SK-N-SH treated with all-trans-retinoic acid at 6 μM for 48 hours (cell line): ENCODE measurements around the gene KCNIP1.

Experiments used
- ATAC-seq: fragments of 200-7000 bp; cut with Tn5 transposase; 3 replicates; pipeline ENCODE4 v1.9.1; 2020; ENCODE audit warnings: mild to moderate bottlenecking, moderate library complexity
- ARNTL ChIP-seq: fragments of 450-650 bp; formaldehyde crosslinking; IDR thresholded peaks from 2 replicates; pipeline ENCODE4 v1.5.0; 2020; ENCODE audit warnings: low read depth, mild to moderate bottlenecking, moderate library complexity, borderline replicate concordance
- BACH2 ChIP-seq: fragments of 250-450 bp; sonication (Bioruptor Pico); IDR thresholded peaks from 2 replicates; pipeline ENCODE4 v1.9.0; 2021; ENCODE audit warnings: mild to moderate bottlenecking, borderline replicate concordance
- CSDC2 ChIP-seq: fragments of 250-450 bp; sonication (Bioruptor Pico); IDR thresholded peaks from 2 replicates; pipeline ENCODE4 v1.5.0; 2020; ENCODE audit warnings: mild to moderate bottlenecking, moderate library complexity
- GLIS3 ChIP-seq: fragments of 250-450 bp; sonication (Bioruptor Pico); IDR thresholded peaks from 2 replicates; pipeline ENCODE4 v1.5.0; 2020; ENCODE audit warnings: mild to moderate bottlenecking, moderate library complexity
- ISL1 ChIP-seq: fragments of 250-450 bp; sonication (Bioruptor Pico); IDR thresholded peaks from 2 replicates; pipeline ENCODE4 v2.1.2; 2022; ENCODE audit warnings: mild to moderate bottlenecking, moderate library complexity
- OSR1 ChIP-seq: fragments of 250-450 bp; sonication (Bioruptor Pico); IDR thresholded peaks from 2 replicates; pipeline ENCODE4 v1.8.0; 2022; ENCODE audit warnings: moderate library complexity, mild to moderate bottlenecking, inconsistent platforms
- PATZ1 ChIP-seq: fragments of 250-450 bp; sonication (Bioruptor Pico); IDR thresholded peaks from 2 replicates; pipeline ENCODE4 v1.8.0; 2020; ENCODE audit warnings: mild to moderate bottlenecking, moderate library complexity, borderline replicate concordance
- POU6F1 ChIP-seq: fragments of 250-450 bp; sonication (Bioruptor Pico); IDR thresholded peaks from 2 replicates; pipeline ENCODE4 v1.8.0; 2021; ENCODE audit warnings: low read depth, mild to moderate bottlenecking, moderate library complexity, borderline replicate concordance
- PPARA ChIP-seq: fragments of 250-450 bp; sonication (Bioruptor Pico); IDR thresholded peaks from 2 replicates; pipeline ENCODE4 v1.5.0; 2020; ENCODE audit warnings: mild to moderate bottlenecking, borderline replicate concordance
- SNAI2 ChIP-seq: fragments of 250-450 bp; sonication (Bioruptor Pico); IDR thresholded peaks from 2 replicates; pipeline ENCODE4 v1.5.0; 2020; ENCODE audit warnings: mild to moderate bottlenecking, moderate library complexity
- TCF4 ChIP-seq: fragments of 250-450 bp; sonication (Bioruptor Pico); IDR thresholded peaks from 2 replicates; pipeline ENCODE4 v1.8.0; 2021; ENCODE audit warnings: mild to moderate bottlenecking, moderate library complexity, borderline replicate concordance
- TOX ChIP-seq: fragments of 250-450 bp; sonication (Bioruptor Pico); IDR thresholded peaks from 2 replicates; pipeline ENCODE4 v1.8.0; 2021; ENCODE audit warnings: mild to moderate bottlenecking, moderate library complexity, borderline replicate concordance
- TSHZ2 ChIP-seq: fragments of 250-450 bp; sonication (Bioruptor Pico); IDR thresholded peaks from 2 replicates; pipeline ENCODE4 v1.5.0; 2020; ENCODE audit warnings: mild to moderate bottlenecking, moderate library complexity
- ZC3H10 ChIP-seq: fragments of 250-450 bp; sonication (Bioruptor Pico); IDR thresholded peaks from 2 replicates; pipeline ENCODE4 v1.5.1; 2021; ENCODE audit warnings: mild to moderate bottlenecking, moderate library complexity
- ZFP3 ChIP-seq: fragments of 250-450 bp; sonication (Bioruptor Pico); IDR thresholded peaks from 2 replicates; pipeline ENCODE4 v1.5.0; 2020; ENCODE audit warnings: mild to moderate bottlenecking, moderate library complexity
- ZNF565 ChIP-seq: fragments of 450-650 bp; formaldehyde crosslinking; conservative IDR thresholded peaks from 2 replicates; pipeline ENCODE4 v1.5.0; 2020; ENCODE audit warnings: low read depth, mild to moderate bottlenecking, moderate library complexity
- ZNF8 ChIP-seq: fragments of 450-650 bp; formaldehyde crosslinking; IDR thresholded peaks from 2 replicates; pipeline ENCODE4 v1.5.0; 2020; ENCODE audit warnings: mild to moderate bottlenecking, moderate library complexity
- TF ChIP-seq, protein P1 (sequence below): fragments of 250-450 bp; sonication (Bioruptor Pico); IDR thresholded peaks from 2 replicates; pipeline ENCODE4 v1.5.1; 2020; ENCODE audit warnings: low read depth, mild to moderate bottlenecking, moderate library complexity
- TF ChIP-seq, protein P2 (sequence below): fragments of 250-450 bp; sonication (Bioruptor Pico); IDR thresholded peaks from 2 replicates; pipeline ENCODE4 v1.5.1; 2021; ENCODE audit warnings: mild to moderate bottlenecking, moderate library complexity

The KCNIP1 gene

GRCh38 chr5:170704417-170705192 lies 200.8 kb downstream of the KCNIP1 start:
- no peak for ATAC-seq
- TF ChIP-seq ISL1 (CRISPR knock-in tag) = no peak
- no peak for TF ChIP-seq POU6F1 (CRISPR knock-in tag)
- TF ChIP-seq PATZ1 (CRISPR knock-in tag) = no peak
- no peak for TF ChIP-seq CSDC2 (CRISPR knock-in tag)
- TF ChIP-seq, protein P1, sequence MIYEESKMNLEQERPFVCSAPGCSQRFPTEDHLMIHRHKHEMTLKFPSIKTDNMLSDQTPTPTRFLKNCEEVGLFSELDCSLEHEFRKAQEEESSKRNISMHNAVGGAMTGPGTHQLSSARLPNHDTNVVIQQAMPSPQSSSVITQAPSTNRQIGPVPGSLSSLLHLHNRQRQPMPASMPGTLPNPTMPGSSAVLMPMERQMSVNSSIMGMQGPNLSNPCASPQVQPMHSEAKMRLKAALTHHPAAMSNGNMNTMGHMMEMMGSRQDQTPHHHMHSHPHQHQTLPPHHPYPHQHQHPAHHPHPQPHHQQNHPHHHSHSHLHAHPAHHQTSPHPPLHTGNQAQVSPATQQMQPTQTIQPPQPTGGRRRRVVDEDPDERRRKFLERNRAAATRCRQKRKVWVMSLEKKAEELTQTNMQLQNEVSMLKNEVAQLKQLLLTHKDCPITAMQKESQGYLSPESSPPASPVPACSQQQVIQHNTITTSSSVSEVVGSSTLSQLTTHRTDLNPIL (CRISPR knock-in tag) = no peak
- TF ChIP-seq ZFP3 = no peak
- TF ChIP-seq TOX = no peak
- TF ChIP-seq PPARA (CRISPR knock-in tag) = no peak
- TF ChIP-seq TCF4 = no peak
- TF ChIP-seq BACH2 (CRISPR knock-in tag) = no peak

DNA sequence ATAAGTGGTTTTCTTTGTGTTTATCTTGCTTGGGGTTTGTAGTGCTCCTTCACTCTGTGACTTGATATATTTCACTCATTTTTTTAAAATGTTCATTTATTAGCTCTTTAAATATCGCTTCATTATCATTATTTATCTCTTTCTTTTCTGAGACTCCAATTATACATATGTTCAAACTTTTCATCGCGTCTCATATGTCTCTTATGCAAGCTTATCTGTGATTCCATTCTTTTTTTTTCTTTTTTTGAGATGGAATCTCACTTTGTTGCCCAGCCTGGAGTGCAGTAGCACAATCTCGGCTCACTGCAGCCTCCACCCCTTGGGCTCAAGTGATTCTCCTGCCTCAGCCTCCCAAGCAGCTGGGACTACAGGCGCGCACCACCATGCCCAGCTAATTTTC lies 205.8 kb downstream of the KCNIP1 start:
- ATAC-seq = no peak
- TF ChIP-seq SNAI2 (CRISPR knock-in tag) (no peak), GLIS3 (CRISPR knock-in tag) (no peak), ZC3H10 (no peak), ZNF8 (no peak), TSHZ2 (CRISPR knock-in tag) (no peak), TOX (no peak), PATZ1 (CRISPR knock-in tag) (no peak), TCF4 (no peak), ARNTL (CRISPR knock-in tag) (no peak), POU6F1 (CRISPR knock-in tag) (no peak), ZFP3 (no peak), PPARA (CRISPR knock-in tag) (no peak), BACH2 (CRISPR knock-in tag) (no peak), OSR1 (no peak), ZNF565 (CRISPR knock-in tag) (no peak)
- TF ChIP-seq, protein P2, sequence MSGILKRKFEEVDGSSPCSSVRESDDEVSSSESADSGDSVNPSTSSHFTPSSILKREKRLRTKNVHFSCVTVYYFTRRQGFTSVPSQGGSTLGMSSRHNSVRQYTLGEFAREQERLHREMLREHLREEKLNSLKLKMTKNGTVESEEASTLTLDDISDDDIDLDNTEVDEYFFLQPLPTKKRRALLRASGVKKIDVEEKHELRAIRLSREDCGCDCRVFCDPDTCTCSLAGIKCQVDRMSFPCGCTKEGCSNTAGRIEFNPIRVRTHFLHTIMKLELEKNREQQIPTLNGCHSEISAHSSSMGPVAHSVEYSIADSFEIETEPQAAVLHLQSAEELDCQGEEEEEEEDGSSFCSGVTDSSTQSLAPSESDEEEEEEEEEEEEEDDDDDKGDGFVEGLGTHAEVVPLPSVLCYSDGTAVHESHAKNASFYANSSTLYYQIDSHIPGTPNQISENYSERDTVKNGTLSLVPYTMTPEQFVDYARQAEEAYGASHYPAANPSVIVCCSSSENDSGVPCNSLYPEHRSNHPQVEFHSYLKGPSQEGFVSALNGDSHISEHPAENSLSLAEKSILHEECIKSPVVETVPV (CRISPR knock-in tag) = no peak
- TF ChIP-seq, all 23 proteins: peak for 0
